Epithelial cell of proximal tubule (primary cell): Measurements from ENCODE around the gene VGLL1. TPM values are rescaled to one million over a fixed set of nuclear protein-coding genes. Genes with fewer than 3 reads are reported as not detected.
A peak's percentile ranks its signal among the peaks of the same experiment; 100 is the strongest.

ENCODE experiments used
- DNase-seq: peaks from one replicate; pipeline ENCODE4 v3.0.0-alpha.2; 2011; ENCODE audit warnings: low read depth
- H3K4me3 ChIP-seq: 2 replicates; pipeline ENCODE4 v1.5.1; 2011; ENCODE audit warnings: low read depth, mild to moderate bottlenecking, low read length
- CTCF ChIP-seq: conservative IDR thresholded peaks from 2 replicates; pipeline ENCODE4 v1.5.1; 2012; ENCODE audit warnings: low read depth, mild to moderate bottlenecking, low read length
- total RNA-seq: library from RNA; depleted of rRNA; stranded (reverse); fragments of >200 nt; gene quantifications from 2 replicates; pipeline ENCODE4 v1.2.3, GENCODE V29; 2015

VGLL1 gene
- total RNA-seq, 1 donor from 2014 or later = 7.8 TPM

GRCh38 chrX:136546371-136546781, 14.4 kb downstream of the VGLL1 start:
- DNase-seq = no peak
- no peak for TF ChIP-seq CTCF
- H3K4me3 ChIP-seq = no peak overlapping the region

- DNase-seq = no peak
- no peak for TF ChIP-seq CTCF
- no peak overlapping the region for H3K4me3 ChIP-seq
Measured at GRCh38 chrX:136549226-136549625, 17.2 kb downstream of the VGLL1 start.

- H3K4me3 ChIP-seq = no peak overlapping the region
- no peak for DNase-seq
- no peak for TF ChIP-seq CTCF
Measured at GRCh38 chrX:136551410-136551809, 19.4 kb downstream of the VGLL1 start.

GRCh38 chrX:136555694-136556093, 23.7 kb downstream of the VGLL1 start:
- DNase-seq = no peak
- no peak for TF ChIP-seq CTCF
- H3K4me3 ChIP-seq = no peak overlapping the region

- H3K4me3 ChIP-seq = no peak overlapping the region
- DNase-seq = no peak
- no peak for TF ChIP-seq CTCF
Measured at GRCh38 chrX:136572030-136572429, 40.0 kb downstream of the VGLL1 start.

GRCh38 chrX:136574548-136574947, 42.5 kb downstream of the VGLL1 start:
- TF ChIP-seq CTCF = no peak
- no peak overlapping the region for H3K4me3 ChIP-seq
- DNase-seq = no peak

- TF ChIP-seq CTCF = peak; percentile 67
- H3K4me3 ChIP-seq = no peak overlapping the region
- no peak for DNase-seq
Measured at GRCh38 chrX:136577552-136577951, 45.5 kb downstream of the VGLL1 start.
